Neural progenitor cell (in vitro differentiated cells): Measurements from ENCODE around the gene TMEM45B. TPM values are rescaled to one million over a fixed set of nuclear protein-coding genes. Genes with fewer than 3 reads are reported as not detected.

Experiments
- DNase-seq: peaks from one replicate; pipeline ENCODE4 v3.0.0-alpha.2; 2016; ENCODE audit warnings: low spot score
- H2AFZ ChIP-seq: fragments of 200-600 bp; sonication (generic); replicated peaks from 2 replicates; pipeline ENCODE4 v1.6.1; 2016; ENCODE audit warnings: antibody characterized with exemption
- H3F3A ChIP-seq: fragments of 200-600 bp; sonication (generic); 2 replicates; pipeline ENCODE4 v1.6.1; 2016; ENCODE audit warnings: antibody characterized with exemption, low read depth
- H3K27ac ChIP-seq: fragments of 200-600 bp; sonication (generic); 2 replicates; pipeline ENCODE4 v1.5.1; 2016; ENCODE audit warnings: mild to moderate bottlenecking
- H3K27me3 ChIP-seq: fragments of 200-600 bp; sonication (generic); 2 replicates; pipeline ENCODE4 v1.6.1; 2016; ENCODE audit warnings: mild to moderate bottlenecking, moderate library complexity
- H3K36me3 ChIP-seq: fragments of 200-600 bp; sonication (generic); 2 replicates; pipeline ENCODE4 v1.5.1; 2016
- H3K4me1 ChIP-seq: fragments of 200-600 bp; sonication (generic); 2 replicates; pipeline ENCODE4 v1.6.1; 2016; ENCODE audit warnings: mixed run types
- H3K4me2 ChIP-seq: fragments of 200-600 bp; sonication (generic); 2 replicates; pipeline ENCODE4 v1.6.1; 2016
- H3K4me3 ChIP-seq: fragments of 200-600 bp; sonication (generic); 2 replicates; pipeline ENCODE4 v1.5.1; 2016
- H3K79me2 ChIP-seq: fragments of 200-600 bp; sonication (generic); 2 replicates; pipeline ENCODE4 v1.6.1; 2016; ENCODE audit warnings: low read depth
- H3K9ac ChIP-seq: fragments of 200-600 bp; sonication (generic); 2 replicates; pipeline ENCODE4 v1.6.1; 2016
- H3K9me3 ChIP-seq: fragments of 200-600 bp; sonication (generic); 2 replicates; pipeline ENCODE4 v1.5.1; 2016; ENCODE audit warnings: low read depth
- H4K20me1 ChIP-seq: fragments of 200-600 bp; sonication (generic); 2 replicates; pipeline ENCODE4 v1.6.1; 2016; ENCODE audit warnings: low read depth
- H3K27ac Mint-ChIP-seq: 3 replicates; pipeline ENCODE4 v1.8.0; 2021; ENCODE audit warnings: mixed read lengths
- H3K27me3 Mint-ChIP-seq: 2 replicates; pipeline ENCODE4 v1.8.0; 2022; ENCODE audit warnings: low read depth, mild to moderate bottlenecking, inconsistent platforms, moderate library complexity, mixed read lengths; ENCODE audit not compliant: insufficient read depth
- H3K36me3 Mint-ChIP-seq: 3 replicates; pipeline ENCODE4 v1.8.0; 2021; ENCODE audit warnings: mixed read lengths
- H3K4me1 Mint-ChIP-seq: 3 replicates; pipeline ENCODE4 v1.8.0; 2021; ENCODE audit warnings: mixed read lengths
- H3K4me3 Mint-ChIP-seq: 3 replicates; pipeline ENCODE4 v1.8.0; 2021; ENCODE audit warnings: mild to moderate bottlenecking, moderate library complexity, mixed read lengths
- H3K9me3 Mint-ChIP-seq: 3 replicates; pipeline ENCODE4 v1.8.0; 2020; ENCODE audit warnings: mixed read lengths
- EZH2 ChIP-seq: fragments of 200-600 bp; sonication (generic); IDR thresholded peaks from 2 replicates; pipeline ENCODE4 v1.6.1; 2017; ENCODE audit warnings: antibody characterized with exemption, mild to moderate bottlenecking, moderate library complexity
- EZH2phosphoT487 ChIP-seq: fragments of 200-600 bp; sonication (generic); IDR thresholded peaks from 2 replicates; pipeline ENCODE4 v1.6.1; 2017; ENCODE audit warnings: antibody characterized with exemption
- total RNA-seq: library from RNA; depleted of rRNA; stranded (reverse); fragments of >200 nt; gene quantifications from 2 replicates; pipeline ENCODE4 v1.2.3, GENCODE V29; 2015; ENCODE audit warnings: low replicate concordance
- TF ChIP-seq, protein P1 (sequence below): fragments of 200-600 bp; sonication (generic); IDR thresholded peaks from 2 replicates; pipeline ENCODE4 v1.5.1; 2017; ENCODE audit warnings: antibody characterized with exemption, mild to moderate bottlenecking

The TMEM45B gene
- total RNA-seq, 1 donor from 2014 or later = not detected

- no peak overlapping the region for H3K4me3 Mint-ChIP-seq
- H3K4me1 Mint-ChIP-seq = peaks cover 2% of the 10 kb centered on the region
- peaks cover 3% of the 10 kb centered on the region for H4K20me1 ChIP-seq
- no peak overlapping the region for H3K4me3 ChIP-seq
- no peak overlapping the region for H3K4me2 ChIP-seq
- H3K79me2 ChIP-seq = no peaks in the 10 kb centered on the region
- H3K36me3 Mint-ChIP-seq = peaks cover 45% of the 10 kb centered on the region
- no peak for DNase-seq
- no peaks in the 10 kb centered on the region for H3F3A ChIP-seq
- H3K27me3 ChIP-seq = no peaks in the 10 kb centered on the region
- no peak overlapping the region for H2AFZ ChIP-seq
- H3K27ac ChIP-seq = no peak overlapping the region
- no peaks in the 10 kb centered on the region for H3K9me3 ChIP-seq
- H3K9ac ChIP-seq = no peak overlapping the region
- peaks cover under 1% of the 10 kb centered on the region for H3K4me1 ChIP-seq
- H3K9me3 Mint-ChIP-seq = no peaks in the 10 kb centered on the region
- peaks cover 3% of the 10 kb centered on the region for H3K36me3 ChIP-seq
- TF ChIP-seq, protein P1, sequence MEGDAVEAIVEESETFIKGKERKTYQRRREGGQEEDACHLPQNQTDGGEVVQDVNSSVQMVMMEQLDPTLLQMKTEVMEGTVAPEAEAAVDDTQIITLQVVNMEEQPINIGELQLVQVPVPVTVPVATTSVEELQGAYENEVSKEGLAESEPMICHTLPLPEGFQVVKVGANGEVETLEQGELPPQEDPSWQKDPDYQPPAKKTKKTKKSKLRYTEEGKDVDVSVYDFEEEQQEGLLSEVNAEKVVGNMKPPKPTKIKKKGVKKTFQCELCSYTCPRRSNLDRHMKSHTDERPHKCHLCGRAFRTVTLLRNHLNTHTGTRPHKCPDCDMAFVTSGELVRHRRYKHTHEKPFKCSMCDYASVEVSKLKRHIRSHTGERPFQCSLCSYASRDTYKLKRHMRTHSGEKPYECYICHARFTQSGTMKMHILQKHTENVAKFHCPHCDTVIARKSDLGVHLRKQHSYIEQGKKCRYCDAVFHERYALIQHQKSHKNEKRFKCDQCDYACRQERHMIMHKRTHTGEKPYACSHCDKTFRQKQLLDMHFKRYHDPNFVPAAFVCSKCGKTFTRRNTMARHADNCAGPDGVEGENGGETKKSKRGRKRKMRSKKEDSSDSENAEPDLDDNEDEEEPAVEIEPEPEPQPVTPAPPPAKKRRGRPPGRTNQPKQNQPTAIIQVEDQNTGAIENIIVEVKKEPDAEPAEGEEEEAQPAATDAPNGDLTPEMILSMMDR = no peak
- TF ChIP-seq EZH2phosphoT487 = no peak
- no peak for TF ChIP-seq EZH2
- H3K27me3 Mint-ChIP-seq = no peaks in the 10 kb centered on the region
- no peak overlapping the region for H3K27ac Mint-ChIP-seq
Measured at GRCh38 chr11:129871914-129872313, 56.3 kb downstream of the TMEM45B start.

GRCh38 chr11:129880311-129880710, 64.7 kb downstream of the TMEM45B start:
- Histone ChIP-seq H3K36me3 (peaks cover 7% of the 10 kb centered on the region), H3K79me2 (no peaks in the 10 kb centered on the region)

DNA sequence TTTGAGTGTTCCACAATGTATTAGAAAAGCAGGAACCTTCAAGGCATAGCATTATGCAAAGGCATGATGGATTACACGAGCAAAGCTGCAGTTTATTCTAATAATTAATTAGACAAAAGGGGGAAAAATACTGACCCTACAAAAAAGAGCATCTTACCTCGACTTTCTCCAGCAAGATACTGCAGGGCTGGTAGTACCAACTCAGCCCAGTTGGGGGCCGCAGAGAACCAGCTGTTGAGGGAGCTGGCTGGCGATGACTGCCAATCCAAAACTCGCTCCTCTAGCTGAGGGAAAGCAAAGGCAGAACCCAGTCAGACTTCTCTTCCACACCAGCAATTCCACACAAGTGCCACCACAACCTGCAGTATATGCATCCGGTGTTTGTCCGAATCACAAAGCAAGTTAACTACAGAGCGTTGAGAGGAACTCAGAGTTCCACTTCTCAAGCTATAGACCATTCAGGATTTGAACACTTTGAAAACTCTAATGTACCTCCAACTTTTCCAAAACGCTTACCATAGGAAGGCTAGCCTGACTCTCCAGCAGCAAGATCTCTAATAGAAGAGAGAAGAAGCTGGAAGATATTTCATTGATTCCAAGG, 66.0 kb downstream of the TMEM45B start:
- Histone ChIP-seq H3K27ac (no peak overlapping the region), H3F3A (no peaks in the 10 kb centered on the region), H3K4me3 (no peak overlapping the region), H3K36me3 (peaks cover 7% of the 10 kb centered on the region), H3K27me3 (no peaks in the 10 kb centered on the region), H3K79me2 (no peaks in the 10 kb centered on the region), H4K20me1 (peaks cover 3% of the 10 kb centered on the region), H3K4me1 (no peaks in the 10 kb centered on the region), H3K9ac (no peak overlapping the region), H3K4me2 (no peak overlapping the region), H2AFZ (no peak overlapping the region), H3K9me3 (no peaks in the 10 kb centered on the region)
- TF ChIP-seq, protein P1 = peak; percentile 58
- TF ChIP-seq EZH2phosphoT487 = no peak
- Mint-ChIP-seq H3K9me3 (no peaks in the 10 kb centered on the region), H3K4me1 (no peaks in the 10 kb centered on the region), H3K4me3 (no peak overlapping the region), H3K27ac (no peak overlapping the region), H3K36me3 (peaks cover 55% of the 10 kb centered on the region), H3K27me3 (no peaks in the 10 kb centered on the region)
- peak; percentile 56 for DNase-seq

More at GRCh38 chr11:129880311-129880710, 64.7 kb downstream of the TMEM45B start:
- Mint-ChIP-seq H3K36me3 (peaks cover 51% of the 10 kb centered on the region), H3K4me3 (no peak overlapping the region), H3K27me3 (no peaks in the 10 kb centered on the region), H3K27ac (no peak overlapping the region), H3K9me3 (no peaks in the 10 kb centered on the region), H3K4me1 (no peaks in the 10 kb centered on the region)
- no peak overlapping the region for H3K4me2 ChIP-seq
- no peak for DNase-seq
- no peak overlapping the region for H2AFZ ChIP-seq
- TF ChIP-seq, protein P1 = no peak
- TF ChIP-seq EZH2phosphoT487 (no peak), EZH2 (no peak)
- no peak overlapping the region for H3K4me3 ChIP-seq
- H3K27ac ChIP-seq = no peak overlapping the region
- peaks cover 3% of the 10 kb centered on the region for H4K20me1 ChIP-seq
- no peak overlapping the region for H3K9ac ChIP-seq
- H3K4me1 ChIP-seq = no peaks in the 10 kb centered on the region
- H3K27me3 ChIP-seq = no peaks in the 10 kb centered on the region
- no peaks in the 10 kb centered on the region for H3F3A ChIP-seq
- no peaks in the 10 kb centered on the region for H3K9me3 ChIP-seq
